ENCODE results near the gene CDK4.
"Not testable (repeated sequence)": the region's sequence is repeated elsewhere in the genome, so short reads cannot be mapped to it uniquely, and the experiment has no call there.

Gene CDK4

GRCh38 chr12:57720606-57721595 lies 31.2 kb downstream of the CDK4 start:
- H3K9ac ChIP-seq: no peak overlapping the region
- H3K4me3 ChIP-seq: no peak overlapping the region
- no peak for TF ChIP-seq Cebpa-rat (IDR thresholded peaks at IDR 0.05)
- no peaks in the 10 kb centered on the region for H3K27me3 ChIP-seq
- H3K27ac ChIP-seq: no peak overlapping the region
- H3K4me1 ChIP-seq: peaks cover 0 to 7% (median 5%) of the 10 kb centered on the region in 10 experiments; a peak in 10 of 20 replicates
- H3K4me2 ChIP-seq: no peak overlapping the region
- peaks cover 0 to 2% (median 0%) of the 10 kb centered on the region in 11 experiments; a peak in 8 of 22 replicates for H3K9me3 ChIP-seq (replicated peaks in 1 of 11)
- peaks cover 0 to 85% (median 8%) of the 10 kb centered on the region in 11 experiments; a peak in 9 of 22 replicates for H4K20me1 ChIP-seq
- H3K36me3 ChIP-seq: peaks cover 64 to 92% (median 67%) of the 10 kb centered on the region in 11 experiments

GRCh38 chr12:57719777-57720605 lies 32.1 kb downstream of the CDK4 start:
- no peak overlapping the region for H3K27ac ChIP-seq
- no peak overlapping the region for H3K4me3 ChIP-seq
- H3K4me1 ChIP-seq: peaks cover 0 to 4% (median 2%) of the 10 kb centered on the region in 10 experiments; a peak in 10 of 20 replicates
- H3K36me3 ChIP-seq: peaks cover 71 to 99% (median 73%) of the 10 kb centered on the region in 11 experiments
- H3K4me2 ChIP-seq: no peak overlapping the region
- no peak for TF ChIP-seq Cebpa-rat (IDR thresholded peaks at IDR 0.05)
- H4K20me1 ChIP-seq: peaks cover 0 to 88% (median 8%) of the 10 kb centered on the region in 11 experiments; a peak in 9 of 22 replicates
- H3K9ac ChIP-seq: no peak overlapping the region
- H3K27me3 ChIP-seq: no peaks in the 10 kb centered on the region
- no peaks in the 10 kb centered on the region for H3K9me3 ChIP-seq (replicated peaks in 1 of 11)

GRCh38 chr12:57718641-57719528 lies 33.2 kb downstream of the CDK4 start:
- Histone ChIP-seq H3K36me3 (peaks cover 79 to 99% (median 84%) of the 10 kb centered on the region in 11 experiments), H3K4me1 (no peaks in the 10 kb centered on the region), H3K9ac (no peak overlapping the region), H3K4me3 (no peak overlapping the region), H4K20me1 (peaks cover 0 to 81% (median 5%) of the 10 kb centered on the region in 11 experiments; a peak in 10 of 22 replicates), H3K27ac (no peak overlapping the region), H3K27me3 (no peaks in the 10 kb centered on the region), H3K9me3 (replicated peaks in 1 of 11) (no peaks in the 10 kb centered on the region), H3K4me2 (no peak overlapping the region)
- TF ChIP-seq Cebpa-rat (IDR thresholded peaks at IDR 0.05): no peak

GRCh38 chr12:57717846-57718640 lies 34.1 kb downstream of the CDK4 start:
- H3K4me2 ChIP-seq: no peak overlapping the region
- no peak for TF ChIP-seq Cebpa-rat (IDR thresholded peaks at IDR 0.05)
- H3K27me3 ChIP-seq: no peaks in the 10 kb centered on the region
- no peak overlapping the region for H3K4me3 ChIP-seq
- no peaks in the 10 kb centered on the region for H3K4me1 ChIP-seq
- no peak overlapping the region for H3K27ac ChIP-seq
- no peaks in the 10 kb centered on the region for H3K9me3 ChIP-seq (replicated peaks in 1 of 11)
- H3K9ac ChIP-seq: no peak overlapping the region
- peaks cover 87 to 100% (median 92%) of the 10 kb centered on the region in 11 experiments for H3K36me3 ChIP-seq
- peaks cover 0 to 76% (median 3%) of the 10 kb centered on the region in 11 experiments; a peak in 9 of 22 replicates for H4K20me1 ChIP-seq

GRCh38 chr12:57717131-57717530 lies 35.0 kb downstream of the CDK4 start:
- peaks cover 94 to 100% (median 98%) of the 10 kb centered on the region in 11 experiments for H3K36me3 ChIP-seq
- H3K4me1 ChIP-seq: no peaks in the 10 kb centered on the region
- H3K4me3 ChIP-seq: no peak overlapping the region
- no peak overlapping the region for H3K4me2 ChIP-seq
- no peak for TF ChIP-seq Cebpa-rat (IDR thresholded peaks at IDR 0.05)
- no peak overlapping the region for H3K9ac ChIP-seq
- peaks cover 0 to under 1% (median 0%) of the 10 kb centered on the region in 11 experiments; a peak in 1 of 22 replicates for H3K9me3 ChIP-seq (replicated peaks in 1 of 11)
- no peak overlapping the region for H3K27ac ChIP-seq
- no peaks in the 10 kb centered on the region for H3K27me3 ChIP-seq
- H4K20me1 ChIP-seq: peaks cover 0 to 73% (median 4%) of the 10 kb centered on the region in 11 experiments; a peak in 9 of 22 replicates

- peaks cover 94 to 100% (median 97%) of the 10 kb centered on the region in 11 experiments for H3K36me3 ChIP-seq
- TF ChIP-seq Cebpa-rat (IDR thresholded peaks at IDR 0.05): no peak
- H3K4me3 ChIP-seq: no peak overlapping the region
- peaks cover 0 to 8% (median 0%) of the 10 kb centered on the region in 11 experiments; a peak in 4 of 22 replicates for H3K9me3 ChIP-seq (replicated peaks in 1 of 11)
- H3K27me3 ChIP-seq: no peaks in the 10 kb centered on the region
- no peak overlapping the region for H3K9ac ChIP-seq
- peaks cover 0 to 66% (median 4%) of the 10 kb centered on the region in 11 experiments; a peak in 10 of 22 replicates for H4K20me1 ChIP-seq
- no peak overlapping the region for H3K4me2 ChIP-seq
- H3K27ac ChIP-seq: no peak overlapping the region
- no peaks in the 10 kb centered on the region for H3K4me1 ChIP-seq
These were observed 35.8 kb downstream of the CDK4 start for GRCh38 chr12:57716305-57716704.

- TF ChIP-seq Cebpa-rat (IDR thresholded peaks at IDR 0.05): no peak
- Histone ChIP-seq H3K36me3 (peaks cover 93 to 100% (median 97%) of the 10 kb centered on the region in 11 experiments), H3K9ac (no peak overlapping the region), H3K27me3 (no peaks in the 10 kb centered on the region), H3K4me3 (no peak overlapping the region), H4K20me1 (peaks cover 0 to 61% (median 4%) of the 10 kb centered on the region in 11 experiments; a peak in 10 of 22 replicates), H3K27ac (no peak overlapping the region), H3K4me2 (no peak overlapping the region), H3K4me1 (no peaks in the 10 kb centered on the region), H3K9me3 (replicated peaks in 1 of 11) (peaks cover 0 to 10% (median 0%) of the 10 kb centered on the region in 11 experiments; a peak in 4 of 22 replicates)
These were observed 36.3 kb downstream of the CDK4 start for GRCh38 chr12:57715786-57716185.

- not testable (repeated sequence) for H3K9ac ChIP-seq, H3K4me1 ChIP-seq, H3K27me3 ChIP-seq, H3K4me3 ChIP-seq, H3K27ac ChIP-seq, H3K4me2 ChIP-seq
- Histone ChIP-seq H3K36me3 (peaks cover 89 to 100% (median 96%) of the 10 kb centered on the region in 11 experiments), H4K20me1 (peaks cover 0 to 55% (median 0%) of the 10 kb centered on the region in 11 experiments; a peak in 9 of 22 replicates), H3K9me3 (replicated peaks in 1 of 11) (peaks cover 0 to 10% (median 0%) of the 10 kb centered on the region in 11 experiments; a peak in 4 of 22 replicates)
These were observed 36.9 kb downstream of the CDK4 start for GRCh38 chr12:57715036-57715748.

Measured in BLaER1 treated with 17β-estradiol and CSF1 and Interleukin-3, amounts not matched to agents 10 nM and 100 nM (cell line).